H1 (cell line): ENCODE measurements around the gene THOP1. TPM values are rescaled to one million over a fixed set of nuclear protein-coding genes. Genes with fewer than 3 reads are reported as not detected.

ENCODE experiments used
- CTCF ChIA-PET: fragments of 300-600 bp; sonication (Branson Sonifier 250); formaldehyde crosslinking; loops from one replicate; lab custom pipeline; 2021; ENCODE audit not compliant: partially characterized antibody; lab: Charles Lee
- POLR2A ChIA-PET: fragments of 300-600 bp; sonication (Branson Sonifier 250); formaldehyde crosslinking; loops from one replicate; lab custom pipeline; 2021; ENCODE audit warnings: inconsistent platforms; ENCODE audit not compliant: partially characterized antibody; lab: Charles Lee
- DNase-seq, 2 experiments: peaks; one replicate each; pipeline versions ENCODE4 v3.0.0 to v3.0.0-alpha.2; 2010 to 2022; ENCODE audit warnings: low spot score in 2 of 2, low read depth in 1 of 2, mixed read lengths in 1 of 2
- FAIRE-seq: peaks from 2 replicates; lab custom pipeline; 2011; peaks lifted over from hg19 to GRCh38; lab: Jason Lieb, UNC
- H2AFZ ChIP-seq: 2 replicates; pipeline ENCODE4 v1.8.1; 2012; ENCODE audit warnings: low read length, inconsistent platforms
- H2AK5ac ChIP-seq: 2 replicates; pipeline ENCODE4 v1.6.1; 2013; ENCODE audit warnings: low read depth, low read length
- H2BK120ac ChIP-seq: replicated peaks from 2 replicates; pipeline ENCODE3; 2013; ENCODE audit warnings: low read depth, low read length, inconsistent platforms
- H2BK12ac ChIP-seq: 2 replicates; pipeline ENCODE4 v1.6.1; 2013; ENCODE audit warnings: low read depth, low read length
- H2BK15ac ChIP-seq: 2 replicates; pipeline ENCODE4 v1.6.1; 2013; ENCODE audit warnings: low read length
- H2BK20ac ChIP-seq: 2 replicates; pipeline ENCODE4 v1.6.1; 2013; ENCODE audit warnings: low read length
- H2BK5ac ChIP-seq: 2 replicates; pipeline ENCODE4 v1.6.1; 2013; ENCODE audit warnings: low read depth, low read length
- H3K14ac ChIP-seq: 2 replicates; pipeline ENCODE4 v1.6.1; 2013; ENCODE audit warnings: inconsistent platforms; ENCODE audit not compliant: insufficient read length
- H3K18ac ChIP-seq: 2 replicates; pipeline ENCODE4 v1.6.1; 2013; ENCODE audit warnings: low read length; ENCODE audit errors: extremely low read depth
- H3K23ac ChIP-seq: 2 replicates; pipeline ENCODE4 v1.6.1; 2013; ENCODE audit warnings: inconsistent platforms; ENCODE audit not compliant: insufficient read length
- H3K23me2 ChIP-seq: 2 replicates; pipeline ENCODE4 v1.6.1; 2013; ENCODE audit warnings: low read depth, low read length
- H3K27ac ChIP-seq: 2 replicates; pipeline ENCODE4 v1.6.1; 2011; ENCODE audit warnings: low read depth, low read length, inconsistent platforms
- H3K27me3 ChIP-seq, 4 experiments: replicated peaks in 1 of 4; 1 replicate in 1 of 4; 2 replicates in 3 of 4; pipeline versions ENCODE4 v1.6.1 to v1.8.1; 2011 to 2013; ENCODE audit warnings: low read length in 3 of 4, mild to moderate bottlenecking in 3 of 4, inconsistent platforms in 2 of 4, mixed read lengths in 2 of 4, moderate library complexity in 1 of 4; ENCODE audit not compliant: control insufficient read depth in 3 of 4, insufficient read depth in 3 of 4; ENCODE audit errors: extremely low read depth in 1 of 4
- H3K36me3 ChIP-seq, 4 experiments: 2 replicates each; pipeline versions ENCODE4 v1.6.1 to v1.8.1; 2011 to 2013; ENCODE audit warnings: mild to moderate bottlenecking in 4 of 4, low read length in 3 of 4, moderate library complexity in 2 of 4, control low read depth in 1 of 4, inconsistent platforms in 1 of 4; ENCODE audit not compliant: insufficient read depth in 4 of 4, control insufficient read depth in 2 of 4
- H3K4ac ChIP-seq: replicated peaks from 2 replicates; pipeline ENCODE3; 2013; ENCODE audit warnings: low read length, low read depth, mixed read lengths, inconsistent platforms; ENCODE audit not compliant: insufficient read length
- H3K4me1 ChIP-seq, 4 experiments: replicated peaks in 1 of 4; 1 replicate in 1 of 4; 2 replicates in 3 of 4; pipeline versions ENCODE4 v1.6.1 to v1.8.1; 2011 to 2013; ENCODE audit warnings: low read length in 3 of 4, inconsistent platforms in 2 of 4, mixed read lengths in 1 of 4; ENCODE audit not compliant: insufficient read depth in 4 of 4, control insufficient read depth in 3 of 4
- H3K4me2 ChIP-seq, 2 experiments: 2 replicates each; pipeline versions ENCODE4 v1.6.1 to v1.8.1; 2011 to 2013; ENCODE audit warnings: low read depth in 2 of 2, low read length in 2 of 2, control low read depth in 1 of 2, inconsistent platforms in 1 of 2, mild to moderate bottlenecking in 1 of 2; ENCODE audit not compliant: insufficient read depth in 1 of 2
- H3K4me3 ChIP-seq, 4 experiments: fragments of 200-600, 300-600 bp in 1 of 4; sonication (generic), shearing (Covaris generic), sonication (Bioruptor Twin) in 1 of 4; 2 replicates each; pipeline versions ENCODE4 v1.5.1 to v1.8.1; 2011 to 2016; ENCODE audit warnings: low read length in 4 of 4, low read depth in 3 of 4, control low read depth in 2 of 4, inconsistent platforms in 2 of 4, mild to moderate bottlenecking in 2 of 4, mixed read lengths in 1 of 4, moderate library complexity in 1 of 4; ENCODE audit not compliant: insufficient read depth in 2 of 4; ENCODE audit errors: extremely low read depth in 1 of 4
- H3K56ac ChIP-seq: replicated peaks from 2 replicates; pipeline ENCODE3; 2013; ENCODE audit warnings: low read depth, mild to moderate bottlenecking, mixed read lengths, low read length, inconsistent platforms; ENCODE audit not compliant: insufficient read length
- H3K79me1 ChIP-seq: 2 replicates; pipeline ENCODE4 v1.6.1; 2013; ENCODE audit warnings: low read depth, low read length, control low read depth
- H3K79me2 ChIP-seq, 2 experiments: 2 replicates each; pipeline versions ENCODE4 v1.6.1 to v1.8.1; 2012 to 2013; ENCODE audit warnings: low read length in 2 of 2, mild to moderate bottlenecking in 2 of 2, inconsistent platforms in 1 of 2; ENCODE audit not compliant: insufficient read depth in 2 of 2, control insufficient read depth in 1 of 2
- H3K9ac ChIP-seq, 4 experiments: replicated peaks in 1 of 4; 1 replicate in 1 of 4; 2 replicates in 3 of 4; pipeline versions ENCODE4 v1.6.1 to v1.8.1; 2011 to 2013; ENCODE audit warnings: low read depth in 3 of 4, low read length in 3 of 4, control low read depth in 2 of 4, mild to moderate bottlenecking in 2 of 4, moderate library complexity in 2 of 4, inconsistent platforms in 1 of 4; ENCODE audit errors: extremely low read depth in 1 of 4
- H3K9me3 ChIP-seq, 2 experiments: 2 replicates each; pipeline versions ENCODE4 v1.6.1 to v1.8.1; 2012 to 2013; ENCODE audit warnings: mild to moderate bottlenecking in 2 of 2, moderate library complexity in 2 of 2, control low read depth in 1 of 2, inconsistent platforms in 1 of 2, low read depth in 1 of 2, low read length in 1 of 2, mixed read lengths in 1 of 2; ENCODE audit not compliant: insufficient read depth in 2 of 2
- H4K20me1 ChIP-seq, 2 experiments: replicated peaks in 1 of 2; 2 replicates each; pipeline versions ENCODE3 to v1.8.1; 2011 to 2013; ENCODE audit warnings: inconsistent platforms in 2 of 2, low read length in 2 of 2, mild to moderate bottlenecking in 1 of 2; ENCODE audit not compliant: insufficient read depth in 2 of 2, control insufficient read depth in 1 of 2
- H4K5ac ChIP-seq: 2 replicates; pipeline ENCODE4 v1.6.1; 2013; ENCODE audit warnings: low read length, low read depth, mixed read lengths, inconsistent platforms; ENCODE audit not compliant: insufficient read length
- H4K8ac ChIP-seq: 2 replicates; pipeline ENCODE4 v1.8.0; 2013; ENCODE audit warnings: mild to moderate bottlenecking, moderate library complexity, low read length, inconsistent platforms; ENCODE audit not compliant: insufficient read depth; ENCODE audit errors: extremely low read depth
- H4K91ac ChIP-seq: replicated peaks from 2 replicates; pipeline ENCODE3; 2013; ENCODE audit warnings: low read length, mixed read lengths, inconsistent platforms; ENCODE audit not compliant: insufficient read length
- BRCA1 ChIP-seq: IDR thresholded peaks from 2 replicates; pipeline ENCODE4 v1.6.1; 2012; ENCODE audit warnings: low read depth, low read length, improper control_type of control experiment
- CEBPB ChIP-seq: IDR thresholded peaks from 2 replicates; pipeline ENCODE4 v1.6.1; 2012; ENCODE audit warnings: low read depth, low read length
- FOSL1 ChIP-seq: IDR thresholded peaks from 2 replicates; pipeline ENCODE4 v1.6.1; 2011; ENCODE audit warnings: mild to moderate bottlenecking, low read depth, low read length, moderate library complexity; ENCODE audit not compliant: insufficient read depth
- HDAC6 ChIP-seq: IDR thresholded peaks from one replicate; pipeline ENCODE4 v1.7.1; 2012; ENCODE audit warnings: low read depth, mild to moderate bottlenecking, inconsistent platforms, low read length, moderate library complexity
- JUN ChIP-seq: IDR thresholded peaks from 2 replicates; pipeline ENCODE4 v1.6.1; 2011; ENCODE audit warnings: low read depth, mild to moderate bottlenecking, improper control_type of control experiment, low read length
- KDM4A ChIP-seq: IDR thresholded peaks from one replicate; pipeline ENCODE4 v1.7.1; 2012; ENCODE audit warnings: low read depth, mild to moderate bottlenecking, moderate library complexity, low read length, inconsistent platforms; ENCODE audit not compliant: severe bottlenecking
- MAFK ChIP-seq: IDR thresholded peaks from 2 replicates; pipeline ENCODE4 v1.6.1; 2012; ENCODE audit warnings: low read depth, mild to moderate bottlenecking, improper control_type of control experiment, low read length
- RAD21 ChIP-seq, 2 experiments: IDR thresholded peaks in 1 of 2; conservative IDR thresholded peaks in 1 of 2; 2 replicates each; pipeline ENCODE4 v1.6.1; 2011; ENCODE audit warnings: low read depth in 2 of 2, low read length in 2 of 2, improper control_type of control experiment in 1 of 2, inconsistent platforms in 1 of 2, mild to moderate bottlenecking in 1 of 2, moderate library complexity in 1 of 2
- RBBP5 ChIP-seq: IDR thresholded peaks from 2 replicates; pipeline ENCODE4 v1.7.1; 2012; ENCODE audit warnings: low read depth, mild to moderate bottlenecking, inconsistent platforms, low read length, moderate library complexity, borderline replicate concordance
- SIN3A ChIP-seq, 2 experiments: IDR thresholded peaks in 1 of 2; conservative IDR thresholded peaks in 1 of 2; 2 replicates each; pipeline ENCODE4 v1.6.1; 2011 to 2012; ENCODE audit warnings: low read length in 2 of 2, improper control_type of control experiment in 1 of 2, low read depth in 1 of 2, mild to moderate bottlenecking in 1 of 2
- SIX5 ChIP-seq: IDR thresholded peaks from 2 replicates; pipeline ENCODE4 v1.6.1; 2011; ENCODE audit warnings: mild to moderate bottlenecking, low read depth, low read length
- SP2 ChIP-seq: IDR thresholded peaks from 2 replicates; pipeline ENCODE4 v1.6.1; 2012; ENCODE audit warnings: mild to moderate bottlenecking, low read length, inconsistent platforms
- SRF ChIP-seq: IDR thresholded peaks from 2 replicates; pipeline ENCODE4 v1.6.1; 2011; ENCODE audit warnings: mild to moderate bottlenecking, low read depth, low read length, moderate library complexity
- TCF12 ChIP-seq: IDR thresholded peaks from 2 replicates; pipeline ENCODE4 v1.6.1; 2011; ENCODE audit warnings: low read depth, mild to moderate bottlenecking, low read length
- TEAD4 ChIP-seq: IDR thresholded peaks from 2 replicates; pipeline ENCODE4 v1.6.1; 2012; ENCODE audit warnings: low read depth, low read length, inconsistent platforms, mixed read lengths
- WGBS, 2 experiments: shearing (Covaris generic) in 1 of 2; methylation state at CpG; one replicate each; pipeline versions ENCODE4 v1.1.6 to v1.1.7; 2013 to 2015; ENCODE audit warnings: low lambda C conversion rate in 2 of 2, mixed read lengths in 2 of 2, inconsistent platforms in 1 of 2, low coverage in 1 of 2, missing lambda C conversion rate in 1 of 2; ENCODE audit not compliant: insufficient replicate concordance in 2 of 2, insufficient coverage in 1 of 2, insufficient read length in 1 of 2; ENCODE audit errors: extremely low coverage in 1 of 2, missing lambda C conversion rate in 1 of 2; 5-methylcytosine and 5-hydroxymethylcytosine counted together
- polyA plus RNA-seq, 7 experiments: library from polyadenylated mRNA; depleted of rRNA in 3 of 7; stranded (reverse) in 5 of 7; unstranded in 2 of 7; fragments of >200 nt in 5 of 7; fragments of 200-250 nt in 2 of 7; gene quantifications; 1 replicate in 5 of 7; 2 replicates in 1 of 7; 4 replicates in 1 of 7; pipeline versions ENCODE4 v1.2.1 to v1.2.3, GENCODE V29; 2011 to 2013; ENCODE audit warnings: missing spikeins in 2 of 7, mixed read lengths in 2 of 7
- total RNA-seq: library from RNA; stranded (reverse); fragmentation: NEBNext Ultra II Directional; extraction: Animal tissue kit (Norgen Biotek cat#: 25700); gene quantifications from 2 replicates; pipeline ENCODE4 v1.2.1, GENCODE V29; 2021

The THOP1 gene
- total and polyA plus RNA-seq, 2 of the 8 experiments (the other 6 are each of a cell fraction or from before 2014, with no cell fraction given), result 136 to 159 TPM

DNA sequence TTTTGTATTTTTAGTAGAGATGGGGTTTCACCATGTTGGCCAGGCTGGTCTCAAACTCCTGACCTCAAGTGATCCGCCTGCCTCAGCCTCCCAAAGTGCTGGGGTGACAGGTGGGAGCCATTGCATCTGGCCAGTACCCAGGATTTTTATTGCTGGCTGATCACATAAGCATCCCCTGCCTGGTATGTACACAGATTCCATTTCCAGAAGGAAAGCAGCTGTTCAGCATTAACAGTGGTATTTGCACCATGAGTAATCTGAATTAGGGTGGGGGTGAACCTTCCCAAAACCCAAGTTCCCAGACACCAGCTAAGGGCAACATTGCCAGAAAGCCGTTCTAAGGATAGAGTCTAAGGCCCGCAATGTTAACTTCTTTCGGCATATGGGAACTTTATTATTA, 63.3 kb downstream of the THOP1 start:
- no peak overlapping the region for H3K27ac ChIP-seq
- H2BK15ac ChIP-seq, result no peak overlapping the region
- no peak overlapping the region for H3K4me2 ChIP-seq
- H4K91ac ChIP-seq, result no peak overlapping the region
- no peak overlapping the region for H3K56ac ChIP-seq
- no peak overlapping the region for H2AFZ ChIP-seq
- no peak overlapping the region for H2BK120ac ChIP-seq
- no peak overlapping the region for H2AK5ac ChIP-seq
- no peak overlapping the region for H3K4ac ChIP-seq
- peaks cover 12 to 36% (median 28%) of the 10 kb centered on the region in 4 experiments for H3K36me3 ChIP-seq
- H4K20me1 ChIP-seq, result no peaks in the 10 kb centered on the region
- ChIA-PET POLR2A (no interaction called here), CTCF (interaction anchor here (1.4 kb wide), 1 partner anchor 39 kb away, joined by 3 read pairs; no protein-coding TSS in a partner anchor)
- no peak overlapping the region for H3K14ac ChIP-seq
- FAIRE-seq (no peak), DNase-seq (no peak)
- no peak overlapping the region for H4K8ac ChIP-seq
- 64% methylated on average over 4 of the region's 4 CpGs; no CpG with 5 or more reads in 1 of the 2 experiments for WGBS, 2 experiments
- no peak overlapping the region for H2BK5ac ChIP-seq
- peaks cover 59 to 71% of the 10 kb centered on the region in 2 experiments for H3K9me3 ChIP-seq
- no peaks in the 10 kb centered on the region for H3K4me1 ChIP-seq
- H3K18ac ChIP-seq, result no peak overlapping the region
- H3K79me1 ChIP-seq, result peaks cover 2% of the 10 kb centered on the region; the same call in 1 of the 2 replicates
- H2BK12ac ChIP-seq, result no peak overlapping the region
- H3K9ac ChIP-seq, result no peak overlapping the region
- H4K5ac ChIP-seq, result no peak overlapping the region
- no peaks in the 10 kb centered on the region for H3K27me3 ChIP-seq
- H3K23ac ChIP-seq, result no peak overlapping the region
- no peak overlapping the region for H2BK20ac ChIP-seq
- peaks cover 0 to 3% of the 10 kb centered on the region in 2 experiments; a peak in 2 of 4 replicates for H3K79me2 ChIP-seq
- no peaks in the 10 kb centered on the region for H3K23me2 ChIP-seq
- no peak overlapping the region for H3K4me3 ChIP-seq
- TF ChIP-seq KDM4A (no peak), SP2 (no peak), TCF12 (no peak), HDAC6 (no peak), MAFK (no peak), RAD21 (IDR thresholded peaks at IDR 0.05 in 1 of 2, conservative IDR thresholded peaks at IDR 0.05 in 1 of 2; ENCODE audit: low read depth in 2 of 2, low read length in 2 of 2) (no peak), SRF (no peak), CEBPB (no peak), SIX5 (no peak), BRCA1 (no peak), RBBP5 (no peak), FOSL1 (no peak), JUN (no peak), SIN3A (conservative IDR thresholded peaks at IDR 0.05 in 1 of 2, IDR thresholded peaks at IDR 0.05 in 1 of 2; ENCODE audit: low read depth in 1 of 2, low read length in 2 of 2) (no peak), TEAD4 (no peak)
